CD14-positive monocyte (primary cell): ENCODE measurements around the gene SYNPO2. TPM values are rescaled to one million over a fixed set of nuclear protein-coding genes. Genes with fewer than 3 reads are reported as not detected.

Source experiments
- DNase-seq, 3 donors: peaks; one replicate each; pipeline ENCODE4 v3.0.0-alpha.2; 2011 to 2022
- H2AFZ ChIP-seq: 2 replicates; pipeline ENCODE4 v1.6.0; 2012; ENCODE audit warnings: mild to moderate bottlenecking, low read depth, low read length, inconsistent platforms; ENCODE audit not compliant: insufficient read depth, poor library complexity, severe bottlenecking
- H3K27ac ChIP-seq, 2 donors: 1 replicate in 1 of 2; 2 replicates in 1 of 2; pipeline ENCODE4 v1.5.1; 2012 to 2013; ENCODE audit warnings: low read length in 2 of 2, control low read depth in 1 of 2, inconsistent platforms in 1 of 2, low read depth in 1 of 2, mild to moderate bottlenecking in 1 of 2
- H3K27me3 ChIP-seq, 2 donors: one replicate each; pipeline versions ENCODE4 v1.6.0 to v1.6.1; 2011 to 2013; ENCODE audit warnings: low read length in 2 of 2; ENCODE audit not compliant: control insufficient read depth in 2 of 2, insufficient read depth in 2 of 2
- H3K36me3 ChIP-seq, 2 donors: replicated peaks in 1 of 2; 1 replicate in 1 of 2; 2 replicates in 1 of 2; pipeline versions ENCODE4 v1.5.1 to v1.6.1; 2012 to 2013; ENCODE audit warnings: low read length in 2 of 2, control low read depth in 1 of 2, inconsistent platforms in 1 of 2, mild to moderate bottlenecking in 1 of 2; ENCODE audit not compliant: insufficient read depth in 2 of 2, control insufficient read depth in 1 of 2
- H3K4me1 ChIP-seq, 2 donors: 1 replicate in 1 of 2; 2 replicates in 1 of 2; pipeline versions ENCODE4 v1.5.1 to v1.6.1; 2012 to 2013; ENCODE audit warnings: low read length in 2 of 2, control low read depth in 1 of 2, inconsistent platforms in 1 of 2, mild to moderate bottlenecking in 1 of 2, moderate library complexity in 1 of 2; ENCODE audit not compliant: insufficient read depth in 2 of 2, control insufficient read depth in 1 of 2
- H3K4me2 ChIP-seq: replicated peaks from 2 replicates; pipeline ENCODE3; 2012; ENCODE audit warnings: low read length, moderate library complexity, mild to moderate bottlenecking; ENCODE audit not compliant: poor library complexity, severe bottlenecking; ENCODE audit errors: extremely low read depth
- H3K4me3 ChIP-seq, 3 experiments: fragments of 200-600 bp in 1 of 3; sonication (generic) in 1 of 3; replicated peaks in 1 of 3; 1 replicate in 2 of 3; 2 replicates in 1 of 3; pipeline ENCODE4 v1.5.1; 2011 to 2013; ENCODE audit warnings: low read length in 3 of 3, mild to moderate bottlenecking in 3 of 3, control low read depth in 2 of 3, low read depth in 2 of 3, inconsistent platforms in 1 of 3, moderate library complexity in 1 of 3
- H3K79me2 ChIP-seq: 2 replicates; pipeline ENCODE4 v1.6.0; 2012; ENCODE audit warnings: mild to moderate bottlenecking, control low read depth, inconsistent platforms, low read length, moderate library complexity; ENCODE audit not compliant: insufficient read depth
- H3K9ac ChIP-seq: 2 replicates; pipeline ENCODE4 v1.6.0; 2017; ENCODE audit warnings: low read length, mild to moderate bottlenecking; ENCODE audit not compliant: insufficient read depth, poor library complexity, severe bottlenecking
- H3K9me3 ChIP-seq, 2 donors: replicated peaks in 1 of 2; 1 replicate in 1 of 2; 2 replicates in 1 of 2; pipeline versions ENCODE4 v1.5.1 to v1.6.1; 2012 to 2013; ENCODE audit warnings: low read length in 2 of 2, control low read depth in 1 of 2; ENCODE audit not compliant: control insufficient read depth in 1 of 2, insufficient read depth in 1 of 2
- H4K20me1 ChIP-seq: 2 replicates; pipeline ENCODE4 v1.6.0; 2012; ENCODE audit warnings: mild to moderate bottlenecking, low read length, control low read depth, moderate library complexity; ENCODE audit not compliant: insufficient read depth
- H3K27ac Mint-ChIP-seq, 7 donors: one replicate each; pipeline ENCODE4 v1.8.0; 2020; ENCODE audit warnings: mild to moderate bottlenecking in 7 of 7, mixed read lengths in 7 of 7, moderate library complexity in 6 of 7, inconsistent platforms in 2 of 7
- H3K27me3 Mint-ChIP-seq, 3 donors: one replicate each; pipeline ENCODE4 v1.8.0; 2021 to 2022; ENCODE audit warnings: low read depth in 3 of 3, mild to moderate bottlenecking in 3 of 3, mixed read lengths in 3 of 3, moderate library complexity in 3 of 3, inconsistent platforms in 1 of 3
- H3K36me3 Mint-ChIP-seq, 2 donors: one replicate each; pipeline ENCODE4 v1.8.0; 2020; ENCODE audit warnings: mixed read lengths in 2 of 2, inconsistent platforms in 1 of 2, mild to moderate bottlenecking in 1 of 2
- H3K4me1 Mint-ChIP-seq: one replicate; pipeline ENCODE4 v1.8.0; 2020; ENCODE audit warnings: mild to moderate bottlenecking, mixed read lengths
- H3K4me3 Mint-ChIP-seq, 2 donors: one replicate each; pipeline ENCODE4 v1.8.0; 2020; ENCODE audit warnings: mild to moderate bottlenecking in 2 of 2, mixed read lengths in 2 of 2, moderate library complexity in 1 of 2
- H3K9me3 Mint-ChIP-seq, 7 donors: one replicate each; pipeline ENCODE4 v1.8.0; 2020 to 2022; ENCODE audit warnings: mixed read lengths in 7 of 7, mild to moderate bottlenecking in 6 of 7, moderate library complexity in 6 of 7, inconsistent platforms in 2 of 7
- WGBS: methylation state at CpG from one replicate; pipeline ENCODE4 v1.1.5; 2013; ENCODE audit warnings: missing lambda C conversion rate; ENCODE audit not compliant: insufficient coverage; 5-methylcytosine and 5-hydroxymethylcytosine counted together
- intact Hi-C, 2 donors: fragments of 100-400 bp; cut with micrococcal nuclease; formaldehyde crosslinking; loops; one replicate each; pipeline versions ENCODE4 v1.15.0 to v1.15.1; 2023
- polyA plus RNA-seq, 3 donors: library from polyadenylated mRNA; depleted of rRNA in 1 of 3; unstranded in 2 of 3; stranded (reverse) in 1 of 3; fragments of 300-500 nt in 2 of 3; fragments of >200 nt in 1 of 3; fragmentation: Illumina TruSeq in 2 of 3; gene quantifications; 1 replicate in 2 of 3; 2 replicates in 1 of 3; pipeline ENCODE4 v1.2.3, GENCODE V29; 2012 to 2021
- TF ChIP-seq, protein P1 (sequence below): fragments of 200-600 bp; IDR thresholded peaks from one replicate; pipeline ENCODE4 v1.8.0; 2022; ENCODE audit warnings: antibody characterized with exemption, mild to moderate bottlenecking

Gene SYNPO2
- polyA plus RNA-seq, 3 donors: 0.04 TPM; not detected in 2

DNA sequence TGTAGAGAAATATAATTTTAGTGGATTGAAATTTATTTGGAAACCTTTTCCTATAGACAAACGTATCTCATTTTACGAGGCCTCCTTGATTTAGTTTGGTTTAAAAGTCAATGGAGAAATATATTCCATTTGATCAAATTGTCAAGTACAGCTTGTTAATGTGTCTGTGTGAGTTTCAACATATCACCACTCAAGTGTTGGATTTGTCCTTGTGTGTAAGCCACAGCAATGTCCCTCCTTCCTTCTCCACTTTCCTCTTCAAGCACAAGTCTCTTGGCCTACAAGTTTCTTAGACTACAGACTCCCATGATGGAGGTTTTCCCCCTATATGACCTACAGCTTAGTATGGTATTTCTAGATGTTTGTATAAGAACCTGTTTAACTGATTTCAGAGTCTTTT is 104.7 kb downstream of the SYNPO2 start:
- no peak overlapping the region for H3K4me3 ChIP-seq
- peaks cover 10% of the 10 kb centered on the region for H3K4me1 Mint-ChIP-seq
- peaks cover 10% of the 10 kb centered on the region in 2 donors for H3K4me1 ChIP-seq
- H3K9ac ChIP-seq: no peak overlapping the region
- intact Hi-C loops: no loop called here
- H3K27ac Mint-ChIP-seq: no peak overlapping the region
- H3K36me3 Mint-ChIP-seq: no peaks in the 10 kb centered on the region
- no peaks in the 10 kb centered on the region for H4K20me1 ChIP-seq
- TF ChIP-seq, protein P1, sequence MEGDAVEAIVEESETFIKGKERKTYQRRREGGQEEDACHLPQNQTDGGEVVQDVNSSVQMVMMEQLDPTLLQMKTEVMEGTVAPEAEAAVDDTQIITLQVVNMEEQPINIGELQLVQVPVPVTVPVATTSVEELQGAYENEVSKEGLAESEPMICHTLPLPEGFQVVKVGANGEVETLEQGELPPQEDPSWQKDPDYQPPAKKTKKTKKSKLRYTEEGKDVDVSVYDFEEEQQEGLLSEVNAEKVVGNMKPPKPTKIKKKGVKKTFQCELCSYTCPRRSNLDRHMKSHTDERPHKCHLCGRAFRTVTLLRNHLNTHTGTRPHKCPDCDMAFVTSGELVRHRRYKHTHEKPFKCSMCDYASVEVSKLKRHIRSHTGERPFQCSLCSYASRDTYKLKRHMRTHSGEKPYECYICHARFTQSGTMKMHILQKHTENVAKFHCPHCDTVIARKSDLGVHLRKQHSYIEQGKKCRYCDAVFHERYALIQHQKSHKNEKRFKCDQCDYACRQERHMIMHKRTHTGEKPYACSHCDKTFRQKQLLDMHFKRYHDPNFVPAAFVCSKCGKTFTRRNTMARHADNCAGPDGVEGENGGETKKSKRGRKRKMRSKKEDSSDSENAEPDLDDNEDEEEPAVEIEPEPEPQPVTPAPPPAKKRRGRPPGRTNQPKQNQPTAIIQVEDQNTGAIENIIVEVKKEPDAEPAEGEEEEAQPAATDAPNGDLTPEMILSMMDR: no peak
- no CpG with 5 or more reads among the region's 2 CpGs for WGBS
- no peak overlapping the region for H2AFZ ChIP-seq
- H3K4me2 ChIP-seq: no peak overlapping the region
- H3K36me3 ChIP-seq: no peaks in the 10 kb centered on the region
- peaks cover 0 to 2% (median 0%) of the 10 kb centered on the region in 3 donors for H3K27me3 Mint-ChIP-seq
- H3K9me3 ChIP-seq: no peaks in the 10 kb centered on the region
- H3K27me3 ChIP-seq: no peaks in the 10 kb centered on the region
- no peaks in the 10 kb centered on the region for H3K9me3 Mint-ChIP-seq
- H3K4me3 Mint-ChIP-seq: no peak overlapping the region
- no peaks in the 10 kb centered on the region for H3K79me2 ChIP-seq
- DNase-seq: no peak
- H3K27ac ChIP-seq: no peak overlapping the region

DNA sequence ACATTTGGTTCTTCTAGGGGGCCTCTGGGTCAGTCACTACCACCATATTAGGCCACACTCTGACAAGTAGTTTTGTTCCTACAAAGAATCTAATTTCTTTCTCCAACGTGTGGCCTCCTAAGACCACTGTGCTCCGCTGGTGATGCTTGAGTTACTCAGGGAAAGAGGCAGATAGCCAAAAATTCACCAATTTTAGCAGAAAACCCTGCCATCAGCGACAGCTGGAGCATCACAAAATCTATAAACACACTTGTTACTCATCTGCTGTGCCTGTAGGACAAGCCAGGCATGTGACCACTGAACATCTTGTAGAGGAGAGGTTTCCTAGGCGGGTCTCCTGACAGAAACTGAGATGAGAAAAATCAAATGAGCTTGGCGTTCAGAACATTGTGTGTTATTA is 105.4 kb downstream of the SYNPO2 start:
- DNase-seq: no peak
- Histone ChIP-seq H3K4me3 (no peak overlapping the region), H3K9me3 (no peaks in the 10 kb centered on the region), H3K27ac (no peak overlapping the region), H4K20me1 (no peaks in the 10 kb centered on the region), H2AFZ (no peak overlapping the region), H3K27me3 (no peaks in the 10 kb centered on the region), H3K36me3 (no peaks in the 10 kb centered on the region), H3K79me2 (no peaks in the 10 kb centered on the region), H3K9ac (no peak overlapping the region), H3K4me1 (peaks cover 10% of the 10 kb centered on the region in 2 donors), H3K4me2 (no peak overlapping the region)
- Mint-ChIP-seq H3K27ac (no peak overlapping the region), H3K36me3 (no peaks in the 10 kb centered on the region), H3K27me3 (peaks cover 0 to 1% (median 0%) of the 10 kb centered on the region in 3 donors), H3K9me3 (no peaks in the 10 kb centered on the region), H3K4me3 (no peak overlapping the region), H3K4me1 (peaks cover 10% of the 10 kb centered on the region)
- intact Hi-C loops: no loop called here
- TF ChIP-seq, protein P1: no peak
- no CpG with 5 or more reads among the region's 5 CpGs for WGBS
